Fibroblast of lung (primary cell): ENCODE results near the gene MYOM3. TPM values are rescaled to one million over a fixed set of nuclear protein-coding genes. Genes with fewer than 3 reads are reported as not detected.

Source experiments
- DNase-seq, 2 donors: peaks; one replicate each; pipeline versions ENCODE4 v3.0.0 to v3.0.0-alpha.2; 2010; ENCODE audit warnings: low read depth in 2 of 2
- H2AFZ ChIP-seq: 2 replicates; pipeline ENCODE4 v1.5.1; 2012; ENCODE audit warnings: low read length, control low read depth, inconsistent platforms
- H3K27ac ChIP-seq: 2 replicates; pipeline ENCODE4 v1.5.1; 2011; ENCODE audit warnings: low read length, control low read depth; ENCODE audit not compliant: insufficient read depth
- H3K27me3 ChIP-seq: 2 replicates; pipeline ENCODE4 v1.5.1; 2011; ENCODE audit warnings: mild to moderate bottlenecking, low read length; ENCODE audit not compliant: control insufficient read depth, insufficient read depth
- H3K36me3 ChIP-seq: 2 replicates; pipeline ENCODE4 v1.5.1; 2011; ENCODE audit warnings: low read length; ENCODE audit not compliant: control insufficient read depth, insufficient read depth
- H3K4me1 ChIP-seq: 2 replicates; pipeline ENCODE4 v1.5.1; 2011; ENCODE audit warnings: low read length; ENCODE audit not compliant: control insufficient read depth, insufficient read depth; ENCODE audit errors: extremely low read depth
- H3K4me2 ChIP-seq: 2 replicates; pipeline ENCODE4 v1.5.1; 2011; ENCODE audit warnings: low read length, control low read depth; ENCODE audit not compliant: insufficient read depth; ENCODE audit errors: extremely low read depth
- H3K4me3 ChIP-seq, 4 experiments: fragments of 200-600 bp in 1 of 4; sonication (generic) in 1 of 4; replicated peaks in 1 of 4; 2 replicates each; pipeline ENCODE4 v1.5.1; 2011 to 2016; ENCODE audit warnings: low read length in 4 of 4, low read depth in 3 of 4, mild to moderate bottlenecking in 3 of 4, control low read depth in 2 of 4, inconsistent platforms in 1 of 4, mixed read lengths in 1 of 4; ENCODE audit not compliant: insufficient read depth in 1 of 4; ENCODE audit errors: control extremely low read depth in 1 of 4
- H3K79me2 ChIP-seq: 2 replicates; pipeline ENCODE4 v1.5.1; 2012; ENCODE audit warnings: mild to moderate bottlenecking, low read length, inconsistent platforms; ENCODE audit not compliant: control insufficient read depth, insufficient read depth
- H3K9ac ChIP-seq: 2 replicates; pipeline ENCODE4 v1.5.1; 2011; ENCODE audit warnings: mild to moderate bottlenecking, low read length, control low read depth; ENCODE audit not compliant: insufficient read depth
- H3K9me3 ChIP-seq: 2 replicates; pipeline ENCODE4 v1.5.1; 2012; ENCODE audit warnings: low read depth, low read length; ENCODE audit not compliant: control insufficient read depth, insufficient read depth
- H4K20me1 ChIP-seq: 2 replicates; pipeline ENCODE4 v1.5.1; 2011; ENCODE audit warnings: low read length; ENCODE audit not compliant: control insufficient read depth, insufficient read depth; ENCODE audit errors: extremely low read depth
- EZH2 ChIP-seq: IDR thresholded peaks from 2 replicates; pipeline ENCODE4 v1.5.1; 2012; ENCODE audit warnings: low read length, control low read depth, mild to moderate bottlenecking; ENCODE audit errors: missing control alignments
- polyA plus RNA-seq, 2 donors: library from polyadenylated mRNA; depleted of rRNA in 1 of 2; stranded (reverse) in 1 of 2; unstranded in 1 of 2; fragments of >200 nt; gene quantifications; 2 replicates each; pipeline ENCODE4 v1.2.1, GENCODE V29; 2011 to 2012; ENCODE audit warnings: missing spikeins in 1 of 2
- total RNA-seq: library from RNA; depleted of rRNA; stranded (reverse); fragments of >200 nt; gene quantifications from 2 replicates; pipeline ENCODE4 v1.2.1, GENCODE V29; 2014
- TF ChIP-seq, protein P1 (sequence below), 2 donors: IDR thresholded peaks in 1 of 2; conservative IDR thresholded peaks in 1 of 2; 1 replicate in 1 of 2; 2 replicates in 1 of 2; pipeline ENCODE4 v1.5.1; 2011 to 2012; ENCODE audit warnings: low read length in 2 of 2, control low read depth in 1 of 2, inconsistent platforms in 1 of 2, low read depth in 1 of 2, mild to moderate bottlenecking in 1 of 2

Gene MYOM3
- total and polyA plus RNA-seq, 2 donors (not counting 1 experiment from before 2014, with no cell fraction given): not detected

DNA sequence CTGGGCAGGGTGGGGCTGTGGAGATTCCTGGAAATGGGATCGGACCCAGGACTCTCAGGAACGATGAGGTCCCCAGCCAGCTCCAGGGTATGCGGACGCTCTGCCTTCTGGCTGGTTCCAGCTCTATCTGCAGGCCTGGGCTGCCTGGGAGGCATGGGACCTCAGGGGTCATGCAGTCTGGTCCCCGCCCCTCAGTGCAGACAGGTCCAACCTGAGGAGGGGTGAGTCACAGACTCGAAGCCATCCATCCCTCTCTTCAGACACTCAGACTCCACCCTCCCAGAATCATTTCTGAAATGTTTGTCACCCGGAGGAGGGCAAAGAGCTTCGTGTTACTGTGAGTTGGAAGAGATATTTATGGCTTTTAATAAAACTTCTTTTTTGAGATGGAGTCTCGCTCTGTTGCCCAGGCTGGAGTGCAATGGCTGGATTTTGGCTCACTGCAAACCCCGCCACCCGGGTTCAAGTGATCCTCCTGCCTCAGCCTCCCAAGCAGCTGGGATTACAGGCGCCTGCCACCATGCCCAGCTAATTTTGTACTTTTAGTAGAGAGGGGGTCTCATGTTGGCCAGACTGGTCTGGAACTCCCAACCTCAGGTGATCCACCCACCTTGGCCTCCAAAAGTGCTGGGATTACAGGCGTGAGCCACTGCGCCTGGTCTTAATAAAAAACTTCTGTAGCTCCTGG lies 5.9 kb upstream of the MYOM3 start:
- no peak for TF ChIP-seq EZH2
- TF ChIP-seq, protein P1, sequence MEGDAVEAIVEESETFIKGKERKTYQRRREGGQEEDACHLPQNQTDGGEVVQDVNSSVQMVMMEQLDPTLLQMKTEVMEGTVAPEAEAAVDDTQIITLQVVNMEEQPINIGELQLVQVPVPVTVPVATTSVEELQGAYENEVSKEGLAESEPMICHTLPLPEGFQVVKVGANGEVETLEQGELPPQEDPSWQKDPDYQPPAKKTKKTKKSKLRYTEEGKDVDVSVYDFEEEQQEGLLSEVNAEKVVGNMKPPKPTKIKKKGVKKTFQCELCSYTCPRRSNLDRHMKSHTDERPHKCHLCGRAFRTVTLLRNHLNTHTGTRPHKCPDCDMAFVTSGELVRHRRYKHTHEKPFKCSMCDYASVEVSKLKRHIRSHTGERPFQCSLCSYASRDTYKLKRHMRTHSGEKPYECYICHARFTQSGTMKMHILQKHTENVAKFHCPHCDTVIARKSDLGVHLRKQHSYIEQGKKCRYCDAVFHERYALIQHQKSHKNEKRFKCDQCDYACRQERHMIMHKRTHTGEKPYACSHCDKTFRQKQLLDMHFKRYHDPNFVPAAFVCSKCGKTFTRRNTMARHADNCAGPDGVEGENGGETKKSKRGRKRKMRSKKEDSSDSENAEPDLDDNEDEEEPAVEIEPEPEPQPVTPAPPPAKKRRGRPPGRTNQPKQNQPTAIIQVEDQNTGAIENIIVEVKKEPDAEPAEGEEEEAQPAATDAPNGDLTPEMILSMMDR (conservative IDR thresholded peaks at IDR 0.05 in 1 of 2, IDR thresholded peaks at IDR 0.05 in 1 of 2; ENCODE audit: low read depth in 1 of 2, low read length in 2 of 2): no peak
- no peaks in the 10 kb centered on the region for H3K79me2 ChIP-seq
- no peaks in the 10 kb centered on the region for H3K9me3 ChIP-seq
- H3K4me1 ChIP-seq: no peaks in the 10 kb centered on the region
- no peaks in the 10 kb centered on the region for H4K20me1 ChIP-seq
- no peak overlapping the region for H3K4me2 ChIP-seq
- H3K36me3 ChIP-seq: no peaks in the 10 kb centered on the region
- peak; percentile 31 to 75 for DNase-seq
- H2AFZ ChIP-seq: no peak overlapping the region
- H3K4me3 ChIP-seq: no peak overlapping the region
- no peak overlapping the region for H3K9ac ChIP-seq
- no peak overlapping the region for H3K27ac ChIP-seq
- H3K27me3 ChIP-seq: peaks cover 13% of the 10 kb centered on the region

DNA sequence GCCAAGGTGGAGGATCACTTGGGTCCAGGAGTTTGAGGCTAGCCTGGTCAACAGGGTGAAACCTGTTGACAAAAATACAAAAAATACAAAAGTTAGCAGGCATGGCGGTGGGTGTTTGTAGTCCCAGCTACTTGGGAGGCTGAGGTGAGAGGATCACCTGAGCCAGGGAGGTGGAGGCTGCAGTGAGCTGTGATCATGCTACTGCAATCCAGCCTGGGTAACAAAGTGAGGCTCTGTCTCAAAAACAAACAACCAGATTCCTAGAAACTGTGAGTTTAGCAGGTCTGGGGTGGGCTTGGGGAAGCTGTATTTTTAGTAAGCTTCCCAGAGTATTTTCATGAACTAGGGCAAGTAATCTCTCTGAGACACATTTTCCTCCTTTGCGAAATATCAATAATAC lies 5.2 kb upstream of the MYOM3 start:
- H3K27ac ChIP-seq: no peak overlapping the region
- H3K4me3 ChIP-seq: no peak overlapping the region
- TF ChIP-seq, protein P1 (conservative IDR thresholded peaks at IDR 0.05 in 1 of 2, IDR thresholded peaks at IDR 0.05 in 1 of 2; ENCODE audit: low read depth in 1 of 2, low read length in 2 of 2): no peak
- TF ChIP-seq EZH2: no peak
- no peak overlapping the region for H3K4me2 ChIP-seq
- H2AFZ ChIP-seq: no peak overlapping the region
- no peaks in the 10 kb centered on the region for H3K36me3 ChIP-seq
- peaks cover 15% of the 10 kb centered on the region for H3K27me3 ChIP-seq
- H3K9me3 ChIP-seq: no peaks in the 10 kb centered on the region
- H4K20me1 ChIP-seq: no peaks in the 10 kb centered on the region
- no peak overlapping the region for H3K9ac ChIP-seq
- no peaks in the 10 kb centered on the region for H3K79me2 ChIP-seq
- DNase-seq: no peak
- no peaks in the 10 kb centered on the region for H3K4me1 ChIP-seq

DNA sequence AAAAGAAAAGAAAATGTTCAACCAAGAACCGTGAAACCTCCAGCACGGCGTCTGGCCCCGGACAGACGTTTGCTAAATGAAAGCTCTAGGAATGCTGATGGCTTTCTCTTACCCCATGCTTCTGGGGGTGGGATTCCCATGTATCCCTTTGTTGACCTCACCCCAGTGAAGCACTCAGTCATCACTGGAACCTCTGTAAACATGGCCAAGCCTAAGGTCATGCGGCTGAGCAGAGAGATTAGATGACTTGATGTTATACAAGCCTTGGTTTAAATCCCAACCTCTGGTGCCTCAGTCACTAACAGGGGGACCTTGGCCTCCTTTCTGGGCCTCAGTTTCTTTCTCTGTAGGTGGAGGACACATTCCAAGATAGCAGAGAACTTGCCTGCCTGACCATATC lies 2.8 kb upstream of the MYOM3 start:
- H3K4me1 ChIP-seq: no peaks in the 10 kb centered on the region
- no peaks in the 10 kb centered on the region for H3K36me3 ChIP-seq
- peaks cover 12% of the 10 kb centered on the region for H3K27me3 ChIP-seq
- H3K9ac ChIP-seq: no peak overlapping the region
- no peaks in the 10 kb centered on the region for H3K9me3 ChIP-seq
- no peaks in the 10 kb centered on the region for H4K20me1 ChIP-seq
- no peak overlapping the region for H3K27ac ChIP-seq
- TF ChIP-seq EZH2: no peak
- TF ChIP-seq, protein P1 (conservative IDR thresholded peaks at IDR 0.05 in 1 of 2, IDR thresholded peaks at IDR 0.05 in 1 of 2; ENCODE audit: low read depth in 1 of 2, low read length in 2 of 2): no peak
- DNase-seq: no peak
- H3K4me2 ChIP-seq: no peak overlapping the region
- no peak overlapping the region for H3K4me3 ChIP-seq
- no peaks in the 10 kb centered on the region for H3K79me2 ChIP-seq
- no peak overlapping the region for H2AFZ ChIP-seq
